GM18505 (cell line): Measurements from ENCODE around the gene DAB2IP.

Experiments
- ATAC-seq: cut with Tn5 transposase; IDR thresholded peaks from one replicate; pipeline ENCODE4 v1.9.1; 2021; ENCODE audit not compliant: unreplicated experiment
- POLR2A ChIP-seq: IDR thresholded peaks from 4 replicates; pipeline ENCODE4 v1.6.1; 2011; ENCODE audit warnings: borderline replicate concordance; ENCODE audit not compliant: insufficient read depth, insufficient read length; ENCODE audit errors: extremely low read depth

Gene DAB2IP

DNA sequence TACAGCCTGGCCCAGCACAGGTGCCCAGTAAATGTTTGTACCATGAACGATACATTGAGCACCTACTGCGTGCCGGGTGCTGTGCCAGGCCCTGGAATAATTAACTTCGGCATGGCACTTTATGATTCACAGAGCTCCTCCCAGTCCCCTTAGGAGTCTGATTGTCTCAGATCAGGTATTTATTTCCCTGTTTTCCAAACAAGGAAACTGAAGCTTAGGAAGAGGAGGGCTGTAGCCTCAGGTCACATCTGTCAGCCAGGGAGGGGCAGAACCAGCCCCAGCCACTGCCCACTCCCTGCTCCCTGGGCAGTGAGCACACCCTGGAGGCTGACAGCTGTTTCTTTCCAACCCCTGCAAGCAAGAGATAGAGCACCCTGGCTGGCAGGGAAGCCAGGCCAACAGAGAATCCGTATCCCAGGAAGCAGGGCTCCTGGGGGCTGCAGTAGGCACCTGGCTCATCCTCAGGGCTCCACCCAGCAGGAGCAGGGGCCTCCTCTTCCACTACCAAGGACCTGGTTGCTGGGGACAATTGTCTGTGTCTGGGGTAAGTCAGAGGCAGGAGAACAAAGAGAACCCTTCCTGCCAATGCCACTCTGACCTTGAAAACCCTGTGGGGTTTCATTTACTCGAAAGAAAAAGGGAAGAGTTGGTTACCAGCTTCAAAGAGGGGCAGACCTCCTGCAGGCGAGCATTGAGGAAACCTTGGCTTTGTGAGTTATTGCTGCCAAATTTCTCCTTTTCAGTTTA, 69.0 kb downstream of the DAB2IP start:
- ATAC-seq: no peak

GRCh38 chr9:121721058-121721350, 69.6 kb downstream of the DAB2IP start:
- ATAC-seq: no peak
- TF ChIP-seq POLR2A: no peak

More for the DNA sequence above, 69.0 kb downstream of the DAB2IP start:
- TF ChIP-seq POLR2A: no peak

- TF ChIP-seq POLR2A: no peak
- no peak for ATAC-seq
These were observed 70.3 kb downstream of the DAB2IP start for GRCh38 chr9:121721770-121722169.

DNA sequence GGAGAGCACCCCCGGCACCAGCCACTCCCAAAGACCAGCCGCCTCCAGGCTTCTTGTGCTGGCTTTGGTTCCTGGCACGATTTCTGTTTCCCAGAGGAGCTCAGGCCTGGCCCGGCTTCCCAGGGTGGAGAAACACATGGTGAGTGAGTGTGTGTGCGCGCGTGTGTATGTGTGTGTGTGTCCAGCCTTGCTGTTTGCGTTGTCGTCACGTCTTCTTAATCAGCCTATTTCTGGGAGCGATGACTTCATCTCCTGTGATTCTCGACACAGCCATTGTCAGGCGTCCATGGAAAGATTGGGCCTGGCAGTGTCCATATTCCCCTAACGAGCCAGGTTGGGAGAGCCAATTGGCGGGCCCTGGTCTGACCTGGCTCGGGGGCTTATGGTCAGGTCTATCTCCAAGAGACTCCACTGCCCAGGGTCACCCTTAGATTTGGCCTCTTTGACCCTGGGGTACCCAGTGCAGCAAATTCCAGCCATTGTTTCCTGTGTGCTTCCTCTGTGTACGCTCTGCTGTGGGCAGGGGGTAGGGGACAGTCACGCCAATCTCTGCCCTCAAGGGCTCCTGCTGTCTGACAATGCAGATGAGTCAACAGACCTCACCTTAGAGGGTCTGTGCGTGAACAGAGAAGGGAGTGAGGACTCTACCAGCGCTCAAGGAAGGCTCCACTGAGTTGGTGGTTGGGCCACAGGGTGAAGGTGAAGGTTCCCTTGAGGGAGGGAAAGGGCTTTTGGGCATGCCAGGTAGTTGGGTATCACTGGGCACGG, 73.8 kb downstream of the DAB2IP start:
- TF ChIP-seq POLR2A: no peak

GRCh38 chr9:121727295-121728020, 76.0 kb downstream of the DAB2IP start:
- no peak for TF ChIP-seq POLR2A
- no peak for ATAC-seq

More for the DNA sequence above, 73.8 kb downstream of the DAB2IP start:
- ATAC-seq: no peak

DNA sequence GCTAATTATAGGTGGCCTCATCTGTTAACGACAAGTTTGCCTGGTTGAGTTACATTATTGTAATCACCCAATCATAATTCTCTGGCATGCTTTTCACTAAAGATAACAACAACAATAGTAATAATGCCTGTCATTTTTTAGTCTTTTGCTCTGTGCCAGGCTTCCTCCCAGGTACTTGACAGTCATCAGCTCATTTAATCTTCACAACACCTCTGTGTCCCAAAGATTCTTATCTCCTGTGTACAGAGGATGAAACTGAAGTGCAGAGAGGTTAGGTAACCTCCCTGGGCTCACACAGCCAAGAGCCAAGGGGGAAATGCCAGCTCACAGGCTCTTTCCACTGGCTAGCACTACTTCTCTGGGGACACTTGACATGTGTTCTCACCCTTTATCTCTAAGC, 77.5 kb downstream of the DAB2IP start:
- TF ChIP-seq POLR2A: no peak
- ATAC-seq: no peak

DNA sequence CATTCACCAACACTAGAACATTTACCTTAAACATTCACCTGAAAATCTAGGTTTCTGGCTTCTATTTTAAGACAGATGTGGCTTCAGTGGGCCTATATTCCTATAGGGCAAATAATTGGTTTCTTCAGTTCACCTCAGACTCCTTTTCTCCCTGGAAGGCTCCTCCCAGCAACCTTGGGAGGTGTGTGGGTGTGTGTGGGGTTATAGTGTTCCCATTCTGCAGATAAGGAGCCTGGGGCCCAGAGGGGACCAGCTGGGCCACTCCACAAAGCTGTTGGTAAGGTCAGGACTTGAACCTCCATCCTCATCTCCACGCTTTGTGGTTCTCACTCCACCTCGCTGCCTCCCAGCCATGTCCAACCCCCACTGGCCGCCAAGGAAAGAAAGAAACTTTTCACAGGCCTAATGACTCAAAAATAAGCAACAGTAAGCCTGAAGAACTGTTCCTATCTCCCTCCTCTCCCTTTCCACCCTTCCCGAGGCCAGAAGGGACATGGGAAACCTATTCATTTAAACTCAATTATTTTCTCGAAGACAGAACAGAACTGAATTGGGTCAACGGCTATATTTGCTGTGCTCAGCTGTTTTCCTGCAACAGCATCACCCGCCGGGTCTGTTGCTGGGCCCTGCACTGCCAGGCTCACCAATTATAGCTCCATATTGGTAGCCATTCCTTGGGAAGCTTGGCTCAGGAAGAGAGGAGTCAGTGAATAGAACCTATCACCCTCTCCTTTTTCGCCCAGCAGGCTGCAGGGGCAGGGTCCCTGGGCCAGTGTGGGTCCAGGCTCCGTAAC, 78.5 kb downstream of the DAB2IP start:
- ATAC-seq: no peak
- no peak for TF ChIP-seq POLR2A

- ATAC-seq: no peak
- TF ChIP-seq POLR2A: no peak
These were observed 79.7 kb downstream of the DAB2IP start for GRCh38 chr9:121731090-121731489.

- TF ChIP-seq POLR2A: no peak
- no peak for ATAC-seq
These were observed 80.5 kb downstream of the DAB2IP start for GRCh38 chr9:121731919-121732318.

GRCh38 chr9:121732389-121732788, 81.0 kb downstream of the DAB2IP start:
- no peak for TF ChIP-seq POLR2A
- no peak for ATAC-seq

GRCh38 chr9:121732886-121733285, 81.5 kb downstream of the DAB2IP start:
- no peak for ATAC-seq
- TF ChIP-seq POLR2A: no peak

GRCh38 chr9:121734465-121734864, 83.0 kb downstream of the DAB2IP start:
- ATAC-seq: no peak
- TF ChIP-seq POLR2A: no peak

DNA sequence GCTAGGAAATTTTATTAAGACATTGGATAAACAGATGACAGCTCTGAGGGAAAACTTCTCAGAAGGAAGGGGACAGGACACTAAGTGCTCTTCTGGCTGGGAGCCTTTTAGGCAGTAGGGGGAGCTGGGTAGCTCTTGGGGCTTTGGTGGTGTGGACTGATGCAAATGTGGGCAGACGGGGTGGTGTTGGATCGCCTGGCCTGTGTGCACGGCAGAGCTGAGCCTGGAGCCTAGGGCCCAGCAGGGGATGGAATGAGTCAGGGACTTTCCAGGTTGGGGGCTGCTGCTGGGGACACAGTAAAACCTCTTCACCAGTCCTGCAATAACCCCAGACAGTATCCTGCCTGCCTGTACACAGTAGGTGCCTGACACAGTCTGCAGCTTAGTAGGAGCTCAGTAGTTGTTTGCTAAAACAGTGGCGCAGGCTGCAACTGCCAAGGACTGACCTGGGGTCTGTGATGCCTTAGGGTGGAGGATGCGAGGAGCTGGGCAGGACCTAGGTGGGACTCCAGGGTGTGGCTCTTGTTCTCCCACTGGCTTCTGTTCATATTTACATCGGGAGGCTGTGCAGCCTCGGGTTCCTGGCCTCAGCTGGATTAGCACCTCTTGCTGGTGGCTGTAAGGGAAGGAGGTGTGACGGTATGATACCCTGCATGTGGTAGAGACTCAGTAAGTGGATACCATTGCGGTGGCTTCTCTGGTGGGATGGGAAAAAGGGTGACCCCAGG, 83.8 kb downstream of the DAB2IP start:
- no peak for ATAC-seq
- TF ChIP-seq POLR2A: no peak
